Neural progenitor cell (in vitro differentiated cells): Measurements from ENCODE around the gene RNF7. TPM values are rescaled to one million over a fixed set of nuclear protein-coding genes. Genes with fewer than 3 reads are reported as not detected.

Experiments
- DNase-seq: peaks from one replicate; pipeline ENCODE4 v3.0.0-alpha.2; 2016; ENCODE audit warnings: low spot score
- H2AFZ ChIP-seq: fragments of 200-600 bp; sonication (generic); replicated peaks from 2 replicates; pipeline ENCODE4 v1.6.1; 2016; ENCODE audit warnings: antibody characterized with exemption
- H3F3A ChIP-seq: fragments of 200-600 bp; sonication (generic); 2 replicates; pipeline ENCODE4 v1.6.1; 2016; ENCODE audit warnings: antibody characterized with exemption, low read depth
- H3K27ac ChIP-seq: fragments of 200-600 bp; sonication (generic); 2 replicates; pipeline ENCODE4 v1.5.1; 2016; ENCODE audit warnings: mild to moderate bottlenecking
- H3K27me3 ChIP-seq: fragments of 200-600 bp; sonication (generic); 2 replicates; pipeline ENCODE4 v1.6.1; 2016; ENCODE audit warnings: mild to moderate bottlenecking, moderate library complexity
- H3K36me3 ChIP-seq: fragments of 200-600 bp; sonication (generic); 2 replicates; pipeline ENCODE4 v1.5.1; 2016
- H3K4me1 ChIP-seq: fragments of 200-600 bp; sonication (generic); 2 replicates; pipeline ENCODE4 v1.6.1; 2016; ENCODE audit warnings: mixed run types
- H3K4me2 ChIP-seq: fragments of 200-600 bp; sonication (generic); 2 replicates; pipeline ENCODE4 v1.6.1; 2016
- H3K4me3 ChIP-seq: fragments of 200-600 bp; sonication (generic); 2 replicates; pipeline ENCODE4 v1.5.1; 2016
- H3K79me2 ChIP-seq: fragments of 200-600 bp; sonication (generic); 2 replicates; pipeline ENCODE4 v1.6.1; 2016; ENCODE audit warnings: low read depth
- H3K9ac ChIP-seq: fragments of 200-600 bp; sonication (generic); 2 replicates; pipeline ENCODE4 v1.6.1; 2016
- H3K9me3 ChIP-seq: fragments of 200-600 bp; sonication (generic); 2 replicates; pipeline ENCODE4 v1.5.1; 2016; ENCODE audit warnings: low read depth
- H4K20me1 ChIP-seq: fragments of 200-600 bp; sonication (generic); 2 replicates; pipeline ENCODE4 v1.6.1; 2016; ENCODE audit warnings: low read depth
- H3K27ac Mint-ChIP-seq: 3 replicates; pipeline ENCODE4 v1.8.0; 2021; ENCODE audit warnings: mixed read lengths
- H3K27me3 Mint-ChIP-seq: 2 replicates; pipeline ENCODE4 v1.8.0; 2022; ENCODE audit warnings: low read depth, mild to moderate bottlenecking, inconsistent platforms, moderate library complexity, mixed read lengths; ENCODE audit not compliant: insufficient read depth
- H3K36me3 Mint-ChIP-seq: 3 replicates; pipeline ENCODE4 v1.8.0; 2021; ENCODE audit warnings: mixed read lengths
- H3K4me1 Mint-ChIP-seq: 3 replicates; pipeline ENCODE4 v1.8.0; 2021; ENCODE audit warnings: mixed read lengths
- H3K4me3 Mint-ChIP-seq: 3 replicates; pipeline ENCODE4 v1.8.0; 2021; ENCODE audit warnings: mild to moderate bottlenecking, moderate library complexity, mixed read lengths
- H3K9me3 Mint-ChIP-seq: 3 replicates; pipeline ENCODE4 v1.8.0; 2020; ENCODE audit warnings: mixed read lengths
- EZH2 ChIP-seq: fragments of 200-600 bp; sonication (generic); IDR thresholded peaks from 2 replicates; pipeline ENCODE4 v1.6.1; 2017; ENCODE audit warnings: antibody characterized with exemption, mild to moderate bottlenecking, moderate library complexity
- EZH2phosphoT487 ChIP-seq: fragments of 200-600 bp; sonication (generic); IDR thresholded peaks from 2 replicates; pipeline ENCODE4 v1.6.1; 2017; ENCODE audit warnings: antibody characterized with exemption
- total RNA-seq: library from RNA; depleted of rRNA; stranded (reverse); fragments of >200 nt; gene quantifications from 2 replicates; pipeline ENCODE4 v1.2.3, GENCODE V29; 2015; ENCODE audit warnings: low replicate concordance
- TF ChIP-seq, protein P1 (sequence below): fragments of 200-600 bp; sonication (generic); IDR thresholded peaks from 2 replicates; pipeline ENCODE4 v1.5.1; 2017; ENCODE audit warnings: antibody characterized with exemption, mild to moderate bottlenecking

Gene RNF7
- total RNA-seq, 1 donor from 2014 or later = 105 TPM

DNA sequence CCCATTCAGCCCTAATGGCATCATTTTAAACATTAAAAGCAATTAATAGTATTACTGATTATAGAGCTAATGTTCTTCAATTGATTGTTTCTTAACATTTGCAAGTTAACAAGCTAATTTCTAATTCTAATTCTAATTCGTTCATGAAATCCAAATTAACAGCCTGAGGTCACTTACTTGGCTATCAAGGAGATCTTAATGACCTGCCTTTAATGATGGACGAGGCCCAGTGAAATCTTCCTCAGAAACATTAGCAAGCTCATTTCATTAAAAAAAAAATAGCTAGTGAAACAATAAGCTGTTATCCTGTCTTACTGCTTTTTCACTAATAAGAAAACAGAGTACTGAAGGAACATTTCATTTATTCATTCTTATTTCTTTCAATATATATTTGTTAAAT lies 15.4 kb upstream of the RNF7 start:
- Mint-ChIP-seq H3K4me1 (no peaks in the 10 kb centered on the region), H3K27me3 (peaks cover 4% of the 10 kb centered on the region)

DNA sequence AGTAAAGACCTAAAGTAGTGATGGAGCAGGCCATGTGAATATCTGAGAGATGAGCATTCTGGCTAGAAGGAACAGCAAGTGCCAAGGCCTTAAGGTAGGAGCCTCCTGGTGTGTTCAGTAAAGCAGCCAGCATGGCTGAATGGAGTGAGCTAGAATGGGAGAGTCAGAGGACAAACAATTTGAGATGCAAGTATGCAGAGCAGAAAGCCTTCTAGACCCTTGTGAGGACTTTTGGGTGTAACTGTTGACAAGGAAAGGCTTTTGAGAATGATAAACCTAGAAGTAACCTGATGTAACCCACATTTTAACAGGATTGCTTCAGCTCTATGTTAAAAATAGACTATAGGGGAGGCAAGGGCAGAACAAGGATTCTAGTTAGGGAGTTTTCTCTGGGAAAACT lies 14.8 kb upstream of the RNF7 start:
- H3K36me3 ChIP-seq = no peaks in the 10 kb centered on the region
- H2AFZ ChIP-seq = no peak overlapping the region
- no peak overlapping the region for H3K27ac ChIP-seq
- no peak overlapping the region for H3K4me2 ChIP-seq
- no peaks in the 10 kb centered on the region for H3K36me3 Mint-ChIP-seq
- H3K9me3 Mint-ChIP-seq = peaks cover 2% of the 10 kb centered on the region
- H3F3A ChIP-seq = no peaks in the 10 kb centered on the region
- no peaks in the 10 kb centered on the region for H3K79me2 ChIP-seq
- H3K27ac Mint-ChIP-seq = no peak overlapping the region
- H3K4me1 ChIP-seq = no peaks in the 10 kb centered on the region
- H4K20me1 ChIP-seq = no peaks in the 10 kb centered on the region
- no peaks in the 10 kb centered on the region for H3K9me3 ChIP-seq
- no peaks in the 10 kb centered on the region for H3K4me1 Mint-ChIP-seq
- no peak overlapping the region for H3K9ac ChIP-seq
- H3K4me3 ChIP-seq = no peak overlapping the region
- H3K27me3 ChIP-seq = no peaks in the 10 kb centered on the region
- no peak for TF ChIP-seq EZH2phosphoT487
- TF ChIP-seq EZH2 = no peak
- TF ChIP-seq, protein P1, sequence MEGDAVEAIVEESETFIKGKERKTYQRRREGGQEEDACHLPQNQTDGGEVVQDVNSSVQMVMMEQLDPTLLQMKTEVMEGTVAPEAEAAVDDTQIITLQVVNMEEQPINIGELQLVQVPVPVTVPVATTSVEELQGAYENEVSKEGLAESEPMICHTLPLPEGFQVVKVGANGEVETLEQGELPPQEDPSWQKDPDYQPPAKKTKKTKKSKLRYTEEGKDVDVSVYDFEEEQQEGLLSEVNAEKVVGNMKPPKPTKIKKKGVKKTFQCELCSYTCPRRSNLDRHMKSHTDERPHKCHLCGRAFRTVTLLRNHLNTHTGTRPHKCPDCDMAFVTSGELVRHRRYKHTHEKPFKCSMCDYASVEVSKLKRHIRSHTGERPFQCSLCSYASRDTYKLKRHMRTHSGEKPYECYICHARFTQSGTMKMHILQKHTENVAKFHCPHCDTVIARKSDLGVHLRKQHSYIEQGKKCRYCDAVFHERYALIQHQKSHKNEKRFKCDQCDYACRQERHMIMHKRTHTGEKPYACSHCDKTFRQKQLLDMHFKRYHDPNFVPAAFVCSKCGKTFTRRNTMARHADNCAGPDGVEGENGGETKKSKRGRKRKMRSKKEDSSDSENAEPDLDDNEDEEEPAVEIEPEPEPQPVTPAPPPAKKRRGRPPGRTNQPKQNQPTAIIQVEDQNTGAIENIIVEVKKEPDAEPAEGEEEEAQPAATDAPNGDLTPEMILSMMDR = no peak
- DNase-seq = no peak
- H3K4me3 Mint-ChIP-seq = no peak overlapping the region
- peaks cover 4% of the 10 kb centered on the region for H3K27me3 Mint-ChIP-seq

More for the DNA sequence above, 15.4 kb upstream of the RNF7 start:
- Histone ChIP-seq H3K4me2 (no peak overlapping the region), H3K27me3 (no peaks in the 10 kb centered on the region), H2AFZ (no peak overlapping the region), H3K4me1 (no peaks in the 10 kb centered on the region), H3K9ac (no peak overlapping the region), H3K9me3 (no peaks in the 10 kb centered on the region), H3F3A (no peaks in the 10 kb centered on the region), H4K20me1 (no peaks in the 10 kb centered on the region), H3K36me3 (no peaks in the 10 kb centered on the region), H3K27ac (no peak overlapping the region), H3K79me2 (no peaks in the 10 kb centered on the region), H3K4me3 (no peak overlapping the region)
- H3K36me3 Mint-ChIP-seq = no peaks in the 10 kb centered on the region
- DNase-seq = no peak
- H3K4me3 Mint-ChIP-seq = no peak overlapping the region
- H3K9me3 Mint-ChIP-seq = peaks cover 2% of the 10 kb centered on the region
- H3K27ac Mint-ChIP-seq = no peak overlapping the region
- TF ChIP-seq EZH2 = no peak
- TF ChIP-seq EZH2phosphoT487 = no peak
- TF ChIP-seq, protein P1 = no peak

DNA sequence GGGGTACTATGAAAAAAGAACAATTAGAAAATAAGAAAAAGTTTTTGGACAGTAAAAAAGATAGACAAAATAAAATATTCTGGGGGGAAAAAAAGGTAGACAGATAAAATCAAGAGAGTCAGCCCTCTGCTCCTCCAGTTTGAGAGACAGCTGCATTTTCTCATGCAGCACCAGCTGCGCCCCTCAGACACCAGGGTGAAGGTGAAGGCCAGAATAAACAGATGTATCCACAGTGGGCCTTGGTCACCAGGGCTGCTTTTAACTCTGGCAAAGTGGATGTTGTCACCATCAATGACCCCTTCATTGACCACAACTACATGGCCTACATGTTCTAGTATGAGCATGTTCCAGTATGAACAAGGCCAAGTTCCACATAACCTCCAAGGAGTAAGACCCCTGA lies 13.9 kb upstream of the RNF7 start:
- no peak overlapping the region for H3K27ac ChIP-seq
- Mint-ChIP-seq H3K9me3 (peaks cover 2% of the 10 kb centered on the region), H3K27me3 (peaks cover 4% of the 10 kb centered on the region), H3K36me3 (no peaks in the 10 kb centered on the region), H3K27ac (no peak overlapping the region), H3K4me1 (no peaks in the 10 kb centered on the region), H3K4me3 (no peak overlapping the region)
- TF ChIP-seq EZH2phosphoT487 (no peak), EZH2 (no peak)
- TF ChIP-seq, protein P1 = no peak
- H3K79me2 ChIP-seq = no peaks in the 10 kb centered on the region
- no peaks in the 10 kb centered on the region for H3F3A ChIP-seq
- no peaks in the 10 kb centered on the region for H3K4me1 ChIP-seq
- H3K27me3 ChIP-seq = no peaks in the 10 kb centered on the region
- DNase-seq = no peak
- H3K9me3 ChIP-seq = no peaks in the 10 kb centered on the region
- no peak overlapping the region for H2AFZ ChIP-seq
- no peaks in the 10 kb centered on the region for H3K36me3 ChIP-seq
- no peak overlapping the region for H3K4me3 ChIP-seq
- no peak overlapping the region for H3K9ac ChIP-seq
- no peak overlapping the region for H3K4me2 ChIP-seq
- no peaks in the 10 kb centered on the region for H4K20me1 ChIP-seq
